CD4-positive, alpha-beta memory T cell (primary cell): Measurements from ENCODE around the gene TMEM131. TPM values are rescaled to one million over a fixed set of nuclear protein-coding genes. Genes with fewer than 3 reads are reported as not detected.
A peak's percentile ranks its signal among the peaks of the same experiment; 100 is the strongest.

Experiments
- CTCF ChIA-PET: fragments of 350-600 bp; sonication (Branson Sonifier 250); formaldehyde crosslinking; loops from one replicate; lab custom pipeline; 2021; ENCODE audit warnings: inconsistent platforms; ENCODE audit not compliant: partially characterized antibody; lab: Charles Lee
- POLR2A ChIA-PET: fragments of 350-600 bp; sonication (Branson Sonifier 250); formaldehyde crosslinking; loops from one replicate; lab custom pipeline; 2021; ENCODE audit not compliant: partially characterized antibody; lab: Charles Lee
- DNase-seq, 5 donors: peaks; one replicate each; pipeline versions ENCODE4 v3.0.0 to v3.0.0-alpha.2; 2020 to 2022; ENCODE audit warnings: mixed read lengths in 1 of 5
- H3K27ac ChIP-seq: one replicate; pipeline ENCODE4 v1.7.0; 2013; ENCODE audit warnings: low read depth, low read length
- H3K27me3 ChIP-seq: 2 replicates; pipeline ENCODE4 v1.7.0; 2013; ENCODE audit warnings: mild to moderate bottlenecking, low read length, moderate library complexity; ENCODE audit not compliant: insufficient read depth
- H3K36me3 ChIP-seq: 2 replicates; pipeline ENCODE4 v1.7.0; 2013; ENCODE audit warnings: mild to moderate bottlenecking, low read length, moderate library complexity; ENCODE audit not compliant: insufficient read depth
- H3K4me1 ChIP-seq: 2 replicates; pipeline ENCODE4 v1.7.0; 2013; ENCODE audit warnings: mild to moderate bottlenecking, low read length, moderate library complexity; ENCODE audit not compliant: insufficient read depth
- H3K4me3 ChIP-seq, 2 donors: one replicate each; pipeline ENCODE4 v1.7.0; 2013; ENCODE audit warnings: low read length in 2 of 2, mild to moderate bottlenecking in 1 of 2
- H3K9me3 ChIP-seq, 2 donors: one replicate each; pipeline ENCODE4 v1.7.0; 2013; ENCODE audit warnings: low read length in 2 of 2, control low read depth in 1 of 2; ENCODE audit not compliant: control insufficient read depth in 1 of 2
- H3K27ac Mint-ChIP-seq, 7 donors: one replicate each; pipeline ENCODE4 v1.8.0; 2020 to 2021; ENCODE audit warnings: mixed read lengths in 7 of 7, mild to moderate bottlenecking in 6 of 7, inconsistent platforms in 3 of 7, moderate library complexity in 3 of 7
- H3K27me3 Mint-ChIP-seq, 2 donors: one replicate each; pipeline ENCODE4 v1.8.0; 2020 to 2021; ENCODE audit warnings: mixed read lengths in 2 of 2
- H3K36me3 Mint-ChIP-seq, 2 donors: one replicate each; pipeline ENCODE4 v1.8.0; 2020 to 2021; ENCODE audit warnings: mixed read lengths in 2 of 2, inconsistent platforms in 1 of 2, mild to moderate bottlenecking in 1 of 2
- H3K4me1 Mint-ChIP-seq, 4 donors: one replicate each; pipeline ENCODE4 v1.8.0; 2020 to 2021; ENCODE audit warnings: mixed read lengths in 4 of 4, mild to moderate bottlenecking in 1 of 4
- H3K4me3 Mint-ChIP-seq, 8 donors: one replicate each; pipeline ENCODE4 v1.8.0; 2020 to 2021; ENCODE audit warnings: mixed read lengths in 8 of 8, mild to moderate bottlenecking in 7 of 8, moderate library complexity in 6 of 8, inconsistent platforms in 3 of 8
- H3K9me3 Mint-ChIP-seq, 8 donors: one replicate each; pipeline ENCODE4 v1.8.0; 2020 to 2021; ENCODE audit warnings: mixed read lengths in 8 of 8, mild to moderate bottlenecking in 5 of 8, inconsistent platforms in 3 of 8, moderate library complexity in 1 of 8
- intact Hi-C: fragments of 100-400 bp; cut with micrococcal nuclease; formaldehyde crosslinking; loops from one replicate; pipeline ENCODE4 v1.15.1; 2023
- polyA plus RNA-seq, 2 donors: library from polyadenylated mRNA; unstranded; fragments of 300-500 nt; fragmentation: Illumina TruSeq; gene quantifications; one replicate each; pipeline ENCODE4 v1.2.3, GENCODE V29; 2021
- total RNA-seq, 2 experiments: library from RNA; stranded (reverse); gene quantifications; one replicate each; pipeline ENCODE4 v1.2.3, GENCODE V29; 2021

Gene TMEM131
- total and polyA plus RNA-seq, 4 experiments from 2014 or later: 6.3 to 47.6 (median 31.4) TPM

- no peak for DNase-seq
- intact Hi-C loops: no loop called here
- POLR2A ChIA-PET: interaction anchor here (12.8 kb wide), 1 partner anchor 35 kb away, joined by 284 read pairs; no protein-coding TSS in a partner anchor
Measured at GRCh38 chr2:97706708-97707345, 288.9 kb downstream of the TMEM131 start.

More at GRCh38 chr2:97706708-97707345, 288.9 kb downstream of the TMEM131 start:
- Mint-ChIP-seq H3K9me3 (no peaks in the 10 kb centered on the region), H3K36me3 (no peaks in the 10 kb centered on the region), H3K27ac (peak overlapping the region in 1 of 7 donors; percentile 47), H3K4me3 (peak overlapping the region in 1 of 8 donors; percentile 15), H3K27me3 (no peaks in the 10 kb centered on the region), H3K4me1 (peaks cover 14 to 22% (median 19%) of the 10 kb centered on the region in 4 donors)
- CTCF ChIA-PET: interaction anchor here (3.6 to 11.3 kb wide), 3 partner anchors 9 to 44 kb away, joined by 67 to 198 read pairs (median 119); no protein-coding TSS in a partner anchor
- Histone ChIP-seq H3K36me3 (no peaks in the 10 kb centered on the region), H3K4me1 (peaks cover 23% of the 10 kb centered on the region), H3K9me3 (no peaks in the 10 kb centered on the region), H3K27ac (no peak overlapping the region), H3K4me3 (no peak overlapping the region), H3K27me3 (no peaks in the 10 kb centered on the region)

Other genes starting within 250 kb of the TMEM131 start
- gene VWA3B, start 91.2 kb upstream of the TMEM131 start, total RNA-seq: not detected
- not detected for gene VWA3B, start 91.2 kb upstream of the TMEM131 start, polyA plus RNA-seq